ENCODE data around the gene FABP1.

GRCh38 chr2:88171966-88172365 is 44.1 kb upstream of the FABP1 start:
- TF ChIP-seq CTCF (IDR thresholded peaks at IDR 0.05; ENCODE audit: control extremely low read depth in 1 of 3, insufficient read depth in 1 of 3, low read depth in 1 of 3, low read length in 3 of 3) (no peak), EGR1 (IDR thresholded peaks at IDR 0.05; ENCODE audit: borderline replicate concordance, low read depth, low read length) (no peak), EZH2 (IDR thresholded peaks at IDR 0.05; ENCODE audit: low read depth, low read length, severe bottlenecking) (no peak)

Measured in H1 (cell line).